Brain microvascular endothelial cell (primary cell): ENCODE data around the gene PPP2R5E.

Source experiments
- DNase-seq: peaks from one replicate; pipeline ENCODE4 v3.0.0-alpha.2; 2020
- H3K27ac ChIP-seq: fragments of 250-450 bp; sonication (Bioruptor Pico); 2 replicates; pipeline ENCODE4 v1.5.1; 2020; ENCODE audit warnings: mild to moderate bottlenecking, moderate library complexity
- H3K27me3 ChIP-seq: fragments of 250-450 bp; sonication (Bioruptor Pico); replicated peaks from 2 replicates; pipeline ENCODE4 v1.5.1; 2020; ENCODE audit warnings: mild to moderate bottlenecking
- H3K36me3 ChIP-seq: fragments of 250-450 bp; sonication (Bioruptor Pico); replicated peaks from 2 replicates; pipeline ENCODE4 v1.5.1; 2020; ENCODE audit warnings: mild to moderate bottlenecking
- H3K4me3 ChIP-seq: 2 replicates; pipeline ENCODE4 v1.5.1; 2011; ENCODE audit warnings: low read depth, mild to moderate bottlenecking, control low read depth, low read length, moderate library complexity
- in situ Hi-C: cut with HindIII; loops from 2 replicates; pipeline ENCODE4 v1.10.0; 2017; ENCODE audit warnings: low sequenced_read_pairs, low pct_ligation_motif_present
- TF ChIP-seq, protein P1 (sequence below): IDR thresholded peaks from 2 replicates; pipeline ENCODE4 v1.5.1; 2011; ENCODE audit warnings: low read depth, mild to moderate bottlenecking, moderate library complexity, low read length, control low read depth, inconsistent platforms; ENCODE audit errors: missing control alignments

PPP2R5E gene

DNA sequence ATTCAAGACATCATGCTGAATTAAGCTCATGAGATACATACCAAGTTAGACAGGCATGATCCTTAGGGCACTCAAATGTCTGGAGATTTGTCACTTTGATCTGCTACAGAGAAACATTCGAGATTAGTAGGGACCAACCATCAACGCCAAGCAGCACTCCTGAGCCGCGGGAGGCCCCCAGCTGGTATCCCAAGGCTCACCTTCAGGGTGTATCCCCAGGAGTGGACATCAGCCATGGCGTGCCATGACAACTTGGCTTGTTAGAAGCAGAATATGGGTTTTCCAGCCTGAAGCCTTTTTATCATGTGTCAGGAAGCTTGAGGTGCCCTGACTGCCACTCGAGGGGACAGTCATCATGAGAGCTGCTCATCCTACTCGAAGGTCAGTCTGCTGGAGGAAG, 185.3 kb downstream of the PPP2R5E start:
- no peaks in the 10 kb centered on the region for H3K36me3 ChIP-seq
- H3K27me3 ChIP-seq, result no peaks in the 10 kb centered on the region
- no peak overlapping the region for H3K4me3 ChIP-seq
- no peak overlapping the region for H3K27ac ChIP-seq
- in situ Hi-C loops, result no loop called here
- DNase-seq, result no peak
- TF ChIP-seq, protein P1, sequence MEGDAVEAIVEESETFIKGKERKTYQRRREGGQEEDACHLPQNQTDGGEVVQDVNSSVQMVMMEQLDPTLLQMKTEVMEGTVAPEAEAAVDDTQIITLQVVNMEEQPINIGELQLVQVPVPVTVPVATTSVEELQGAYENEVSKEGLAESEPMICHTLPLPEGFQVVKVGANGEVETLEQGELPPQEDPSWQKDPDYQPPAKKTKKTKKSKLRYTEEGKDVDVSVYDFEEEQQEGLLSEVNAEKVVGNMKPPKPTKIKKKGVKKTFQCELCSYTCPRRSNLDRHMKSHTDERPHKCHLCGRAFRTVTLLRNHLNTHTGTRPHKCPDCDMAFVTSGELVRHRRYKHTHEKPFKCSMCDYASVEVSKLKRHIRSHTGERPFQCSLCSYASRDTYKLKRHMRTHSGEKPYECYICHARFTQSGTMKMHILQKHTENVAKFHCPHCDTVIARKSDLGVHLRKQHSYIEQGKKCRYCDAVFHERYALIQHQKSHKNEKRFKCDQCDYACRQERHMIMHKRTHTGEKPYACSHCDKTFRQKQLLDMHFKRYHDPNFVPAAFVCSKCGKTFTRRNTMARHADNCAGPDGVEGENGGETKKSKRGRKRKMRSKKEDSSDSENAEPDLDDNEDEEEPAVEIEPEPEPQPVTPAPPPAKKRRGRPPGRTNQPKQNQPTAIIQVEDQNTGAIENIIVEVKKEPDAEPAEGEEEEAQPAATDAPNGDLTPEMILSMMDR, result no peak

DNA sequence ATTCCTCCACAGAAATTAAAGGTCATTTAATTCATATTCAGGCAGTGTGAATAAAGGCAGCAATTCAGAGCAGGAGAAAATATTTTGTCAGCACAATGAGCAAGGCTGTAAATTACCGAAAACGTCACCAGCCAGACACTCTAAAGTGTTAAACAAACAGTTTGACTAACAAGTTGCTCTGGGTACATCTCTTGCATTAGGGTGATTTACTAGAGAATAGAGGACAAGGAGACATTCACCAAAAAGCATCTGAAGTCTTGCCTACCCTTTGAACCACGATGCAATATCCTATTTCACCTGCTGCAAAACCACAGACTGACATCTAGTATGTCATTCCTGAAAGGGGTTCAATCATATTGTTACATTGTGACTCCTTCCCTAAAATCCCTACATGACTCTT, 197.4 kb downstream of the PPP2R5E start:
- Histone ChIP-seq H3K4me3 (no peak overlapping the region), H3K27ac (no peak overlapping the region), H3K27me3 (no peaks in the 10 kb centered on the region), H3K36me3 (no peaks in the 10 kb centered on the region)
- TF ChIP-seq, protein P1, result no peak
- in situ Hi-C loops, result no loop called here
- no peak for DNase-seq

DNA sequence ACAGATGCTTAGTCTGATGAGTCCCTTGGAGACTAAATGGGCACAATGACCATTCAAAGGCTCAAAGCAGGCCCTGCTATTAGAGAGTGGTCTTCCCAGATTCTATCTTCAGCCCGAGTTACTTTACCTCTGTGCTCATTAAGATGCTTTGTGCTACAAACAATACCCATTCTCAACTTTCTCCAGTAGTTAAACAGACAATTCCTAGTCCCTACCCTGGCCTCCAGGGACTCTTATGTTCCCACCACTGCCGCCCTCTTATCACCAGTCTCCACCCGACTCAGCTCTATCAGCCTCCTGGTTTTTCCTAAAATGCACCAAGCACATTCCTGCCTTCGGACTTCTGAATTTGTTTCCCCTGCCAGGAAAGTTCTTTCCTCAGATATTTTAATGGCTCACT, 198.8 kb downstream of the PPP2R5E start:
- in situ Hi-C loops, result no loop called here
- Histone ChIP-seq H3K4me3 (no peak overlapping the region), H3K36me3 (no peaks in the 10 kb centered on the region), H3K27ac (no peak overlapping the region), H3K27me3 (no peaks in the 10 kb centered on the region)
- no peak for DNase-seq
- TF ChIP-seq, protein P1, result no peak

DNA sequence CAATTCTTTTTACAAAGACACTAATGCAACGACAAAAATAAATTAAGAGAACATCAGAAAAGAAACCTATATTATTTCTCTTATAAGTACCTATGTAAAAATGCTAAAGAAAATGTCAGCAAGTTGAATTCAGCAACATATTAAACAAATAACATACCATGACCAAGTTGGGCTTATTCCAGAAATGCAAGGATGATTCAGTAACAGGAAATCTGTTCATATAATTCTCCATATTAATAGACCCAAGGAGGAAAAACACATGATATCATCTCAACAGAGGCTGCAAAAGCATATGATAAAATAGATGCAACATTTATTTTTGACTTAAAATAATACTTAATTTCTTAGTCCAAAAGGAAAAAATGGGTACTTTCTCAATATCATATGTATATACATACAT, 199.3 kb downstream of the PPP2R5E start:
- Histone ChIP-seq H3K27me3 (no peaks in the 10 kb centered on the region), H3K4me3 (no peak overlapping the region), H3K27ac (no peak overlapping the region), H3K36me3 (no peaks in the 10 kb centered on the region)
- peak; percentile 25 for DNase-seq
- in situ Hi-C loops, result no loop called here
- TF ChIP-seq, protein P1, result no peak

DNA sequence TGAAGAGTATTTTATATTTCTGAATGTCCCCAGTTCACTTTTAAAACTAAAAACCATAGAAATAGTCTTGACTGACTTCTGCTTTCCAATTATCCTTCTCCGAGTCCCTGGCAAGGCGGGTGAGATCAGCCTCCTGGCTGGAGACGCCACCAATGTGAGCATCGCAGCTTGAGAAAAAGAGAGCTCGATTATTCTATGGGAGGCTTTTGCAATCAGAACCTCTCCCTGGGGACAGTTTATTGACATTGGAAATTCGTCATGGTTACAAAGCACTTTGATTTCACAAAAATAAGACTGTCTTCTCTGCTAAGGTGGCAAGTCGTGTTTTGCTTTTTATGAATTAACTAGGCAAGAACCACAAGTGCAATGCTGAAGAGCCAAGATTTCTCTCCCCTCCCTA, 200.8 kb downstream of the PPP2R5E start:
- in situ Hi-C loops, result no loop called here
- TF ChIP-seq, protein P1, result no peak
- Histone ChIP-seq H3K27me3 (no peaks in the 10 kb centered on the region), H3K36me3 (no peaks in the 10 kb centered on the region), H3K27ac (no peak overlapping the region), H3K4me3 (no peak overlapping the region)
- DNase-seq, result peak; percentile 35
